Stomach (tissue), 9 donors: ENCODE data around the gene PTPN14. TPM values are rescaled to one million over a fixed set of nuclear protein-coding genes. Genes with fewer than 3 reads are reported as not detected.
A peak's percentile ranks its signal among the peaks of the same experiment; 100 is the strongest.

Source experiments
- DNase-seq, 2 donors: peaks; one replicate each; pipeline versions ENCODE4 v3.0.0 to v3.0.0-alpha.2; 2013 to 2019
- H3K27ac ChIP-seq, 5 donors: fragments of 200-600 bp in 4 of 5; sonication (generic) in 4 of 5; one replicate each; pipeline ENCODE4 v1.5.1; 2013 to 2019; ENCODE audit warnings: mild to moderate bottlenecking in 1 of 5, moderate library complexity in 1 of 5
- H3K27me3 ChIP-seq, 3 donors: fragments of 200-600 bp; sonication (generic); one replicate each; pipeline ENCODE4 v1.5.1; 2017 to 2019; ENCODE audit warnings: mixed run types in 1 of 3
- H3K36me3 ChIP-seq, 4 donors: fragments of 200-600 bp; sonication (generic); 1 replicate in 3 of 4; 2 replicates in 1 of 4; pipeline ENCODE4 v1.5.1; 2016 to 2019
- H3K4me1 ChIP-seq, 4 donors: fragments of 200-600 bp; sonication (generic); one replicate each; pipeline ENCODE4 v1.5.1; 2016 to 2019
- H3K4me3 ChIP-seq, 4 donors: fragments of 200-600 bp; sonication (generic) in 3 of 4; one replicate each; pipeline ENCODE4 v1.5.1; 2016 to 2019; ENCODE audit warnings: mild to moderate bottlenecking in 1 of 4
- H3K9me3 ChIP-seq, 4 donors: fragments of 200-600 bp; sonication (generic); one replicate each; pipeline ENCODE4 v1.5.1; 2016 to 2019
- CTCF ChIP-seq, 7 experiments: fragments of 450-650 bp in 4 of 7; fragments of 200-600 bp in 3 of 7; sonication (generic) in 3 of 7; IDR thresholded peaks; one replicate each; pipeline ENCODE4 v1.5.1; 2016 to 2019; ENCODE audit warnings: antibody characterized with exemption in 7 of 7, control low read depth in 2 of 7, mild to moderate bottlenecking in 1 of 7
- EP300 ChIP-seq: sonication (generic); formaldehyde crosslinking; IDR thresholded peaks from one replicate; pipeline ENCODE4 v1.6.1; 2017; ENCODE audit warnings: antibody characterized with exemption
- POLR2A ChIP-seq, 4 donors: fragments of 450-650 bp; IDR thresholded peaks; one replicate each; pipeline ENCODE4 v1.6.1; 2016; ENCODE audit warnings: antibody characterized with exemption in 4 of 4, control low read depth in 2 of 4, mild to moderate bottlenecking in 1 of 4, moderate library complexity in 1 of 4
- POLR2AphosphoS5 ChIP-seq, 3 donors: sonication (generic); formaldehyde crosslinking; IDR thresholded peaks; one replicate each; pipeline ENCODE4 v1.6.1; 2016; ENCODE audit warnings: antibody characterized with exemption in 3 of 3
- WGBS, 5 donors: extraction: QIAGEN DNeasy Blood & Tissue Kit in 3 of 5; methylation state at CpG; one replicate each; pipeline versions ENCODE4 v1.1.5 to v1.1.7; 2013 to 2018; 5-methylcytosine and 5-hydroxymethylcytosine counted together
- intact Hi-C: fragments of 100-400 bp; cut with DNase I; formaldehyde crosslinking; loops from one replicate; pipeline ENCODE4 v1.15.1; 2023; ENCODE audit warnings: low total_unique reads
- polyA plus RNA-seq, 3 donors: library from polyadenylated mRNA; stranded (reverse); fragments of 200-250 nt; gene quantifications; one replicate each; pipeline ENCODE4 v1.2.3, GENCODE V29; 2013
- total RNA-seq, 5 donors: library from RNA; depleted of rRNA; stranded (reverse); fragments of >200 nt; gene quantifications; one replicate each; pipeline versions ENCODE4 v1.1.0 to v1.2.3, GENCODE V29; 2014 to 2016
- donor health status: healthy with polysubstance abuse.
- donor health status: Bipolar disorder and iron deficiency.
- donor health status: healthy.

PTPN14 gene
- total and polyA plus RNA-seq, 8 donors, result 1.7 to 44.6 (median 9.8) TPM

- Histone ChIP-seq H3K36me3 (peaks cover 0 to 10% (median 8%) of the 10 kb centered on the region in 4 donors), H3K27me3 (no peaks in the 10 kb centered on the region), H3K27ac (peak overlapping the region in 1 of 5 donors; percentile 15), H3K4me3 (no peak overlapping the region), H3K4me1 (peaks cover 7 to 52% (median 30%) of the 10 kb centered on the region in 4 donors), H3K9me3 (no peaks in the 10 kb centered on the region)
- peak in 1 of 2 donors; percentile 24 for DNase-seq
- no peak for TF ChIP-seq CTCF (IDR thresholded peaks at IDR 0.05)
- no peak for TF ChIP-seq POLR2A (IDR thresholded peaks at IDR 0.05)
- no peak for TF ChIP-seq POLR2AphosphoS5 (IDR thresholded peaks at IDR 0.05)
- intact Hi-C loops, result no loop called here
- WGBS, 5 donors, result 64 to 74% (median 73%) methylated on average over 5 of the region's 5 CpGs
These were observed 14.2 kb downstream of the PTPN14 start for GRCh38 chr1:214537219-214537618.

DNA sequence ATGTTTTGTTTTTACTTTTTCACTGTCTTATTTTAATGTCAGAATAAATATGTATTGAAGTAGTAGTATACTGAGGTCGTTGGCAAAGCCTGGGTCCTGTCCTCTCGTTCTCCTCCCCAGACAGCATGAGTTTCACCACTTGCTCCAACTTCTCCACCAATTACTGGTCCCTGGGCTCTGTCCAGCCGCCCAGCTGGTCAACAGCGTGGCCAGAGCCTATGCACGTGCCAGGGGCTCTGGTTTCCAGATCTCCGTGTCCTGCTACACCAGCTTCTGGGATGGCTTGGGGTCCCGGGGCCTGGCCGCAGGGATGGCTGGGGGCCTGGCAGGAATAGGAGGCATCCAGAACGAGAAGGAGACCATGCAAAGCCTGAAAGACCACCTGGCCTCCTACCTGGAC, 19.3 kb downstream of the PTPN14 start:
- H3K27me3 ChIP-seq, result no peaks in the 10 kb centered on the region
- H3K36me3 ChIP-seq, result peaks cover 0 to 12% (median 10%) of the 10 kb centered on the region in 4 donors
- 74 to 89% (median 84%) methylated on average over 9 of the region's 9 CpGs for WGBS, 5 donors
- H3K4me3 ChIP-seq, result no peak overlapping the region
- no peak overlapping the region for H3K27ac ChIP-seq
- no peak for DNase-seq
- peaks cover 2 to 15% (median 5%) of the 10 kb centered on the region in 4 donors for H3K4me1 ChIP-seq
- no peaks in the 10 kb centered on the region for H3K9me3 ChIP-seq
- TF ChIP-seq CTCF (IDR thresholded peaks at IDR 0.05) (no peak), EP300 (no peak), POLR2A (IDR thresholded peaks at IDR 0.05) (no peak), POLR2AphosphoS5 (IDR thresholded peaks at IDR 0.05) (no peak)
- intact Hi-C loops, result no loop called here

DNA sequence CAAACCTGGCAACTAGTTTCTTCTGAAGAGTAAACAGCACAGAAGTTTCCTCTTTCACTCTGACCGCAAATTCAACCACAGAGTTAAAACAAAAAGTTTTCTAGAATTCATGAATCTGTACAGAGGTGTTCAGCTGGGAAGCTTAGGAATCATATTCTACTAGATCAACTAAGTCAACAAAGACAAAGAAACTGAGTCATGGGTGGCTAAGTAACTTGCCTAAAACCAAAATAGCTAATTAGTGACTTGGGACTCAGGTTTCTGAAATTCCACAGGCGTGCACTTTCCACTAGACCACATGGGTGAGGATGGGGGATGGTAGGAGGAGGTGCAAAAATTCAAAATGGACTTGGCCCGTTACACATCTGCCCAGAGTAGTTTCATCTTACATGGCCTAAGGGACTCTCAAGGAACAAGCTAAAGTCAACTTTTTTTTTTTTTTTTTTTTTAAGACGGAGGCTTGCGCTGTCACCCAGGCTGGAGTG, 25.8 kb downstream of the PTPN14 start:
- no peak for DNase-seq
- 68 to 79% (median 74%) methylated on average over 5 of the region's 5 CpGs for whole genome bisulfite sequencing, 5 donors
- Histone ChIP-seq H3K27me3 (no peaks in the 10 kb centered on the region), H3K4me1 (peaks cover 6 to 45% (median 20%) of the 10 kb centered on the region in 4 donors), H3K27ac (no peak overlapping the region), H3K4me3 (no peak overlapping the region), H3K36me3 (no peaks in the 10 kb centered on the region), H3K9me3 (no peaks in the 10 kb centered on the region)
- TF ChIP-seq EP300, result no peak
- no peak for TF ChIP-seq POLR2AphosphoS5 (IDR thresholded peaks at IDR 0.05)
- TF ChIP-seq POLR2A (IDR thresholded peaks at IDR 0.05), result no peak
- no peak for TF ChIP-seq CTCF (IDR thresholded peaks at IDR 0.05)
- intact Hi-C loops, result no loop called here

DNA sequence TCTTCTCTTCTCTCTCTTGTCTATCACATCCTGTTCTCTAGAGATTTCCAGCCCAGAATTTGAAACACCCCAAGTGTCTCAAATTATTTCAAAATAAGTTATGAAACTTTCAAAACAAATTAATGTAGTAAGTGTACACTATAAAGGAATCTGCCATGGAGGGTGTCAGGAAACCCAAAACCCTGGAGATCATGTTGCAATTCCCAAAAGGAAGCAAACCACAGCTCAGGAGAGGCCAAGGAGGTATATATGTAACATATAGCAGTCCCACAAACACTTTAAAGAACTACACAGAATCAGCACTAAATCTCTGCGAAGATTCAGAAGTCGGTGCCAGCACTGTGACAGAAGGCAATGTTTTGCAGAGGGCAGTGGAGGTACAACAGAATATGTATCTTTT, 26.6 kb downstream of the PTPN14 start:
- TF ChIP-seq CTCF (IDR thresholded peaks at IDR 0.05), result no peak
- no peak for TF ChIP-seq POLR2AphosphoS5 (IDR thresholded peaks at IDR 0.05)
- TF ChIP-seq POLR2A (IDR thresholded peaks at IDR 0.05), result no peak
- no peak for TF ChIP-seq EP300
- no peak overlapping the region for H3K4me3 ChIP-seq
- H3K9me3 ChIP-seq, result no peaks in the 10 kb centered on the region
- intact Hi-C loops, result no loop called here
- no peak overlapping the region for H3K27ac ChIP-seq
- H3K27me3 ChIP-seq, result no peaks in the 10 kb centered on the region
- no peak for DNase-seq
- 48 to 68% (median 59%) methylated on average over 2 of the region's 2 CpGs for WGBS, 5 donors
- H3K36me3 ChIP-seq, result no peaks in the 10 kb centered on the region
- peaks cover 6 to 46% (median 20%) of the 10 kb centered on the region in 4 donors for H3K4me1 ChIP-seq
